ENCODE data around the gene MAPK8.

Gene MAPK8

DNA sequence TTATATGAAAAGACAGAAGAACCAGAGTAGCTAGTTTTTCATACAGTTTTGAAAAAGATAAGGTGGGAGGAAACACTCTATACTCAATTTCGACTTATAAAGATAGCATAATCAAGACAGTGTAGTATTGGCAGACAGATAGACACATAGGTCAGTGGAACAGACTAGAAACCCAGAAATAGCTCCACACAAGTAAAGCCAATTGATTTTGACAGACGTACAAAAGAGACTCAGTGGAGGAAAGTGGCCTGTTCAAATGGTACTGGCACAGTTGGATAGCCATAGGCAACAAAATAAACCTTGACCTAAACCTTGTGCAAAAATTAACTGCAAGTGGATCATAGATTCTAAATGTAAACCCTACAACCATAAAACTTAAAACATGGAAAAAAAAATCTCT lies 46.8 kb downstream of the MAPK8 start:
- Histone ChIP-seq H3K9ac (ENCODE audit: low read length) (no peak overlapping the region), H3K4me1 (ENCODE audit: low read length) (no peaks in the 10 kb centered on the region), H3K4me3 (ENCODE audit: low read length) (no peak overlapping the region), H3K36me3 (replicated peaks; ENCODE audit: insufficient read depth, low read length) (no peaks in the 10 kb centered on the region), H3K27me3 (replicated peaks; ENCODE audit: insufficient read depth, low read length) (no peaks in the 10 kb centered on the region), H3K4me2 (ENCODE audit: low read depth, low read length) (no peak overlapping the region), H3K9me3 (replicated peaks; ENCODE audit: insufficient read depth, low read length) (no peaks in the 10 kb centered on the region), H4K20me1 (ENCODE audit: insufficient read depth, low read length) (no peaks in the 10 kb centered on the region), H3K79me2 (ENCODE audit: low read length) (0 out of 2 replicates have a peak, but pooled peaks cover 5% of the 10 kb centered on the region), H3K9me2 (replicated peaks; ENCODE audit: insufficient read depth, low read length) (no peaks in the 10 kb centered on the region), H2AFZ (ENCODE audit: low read length) (no peak overlapping the region), H3K27ac (ENCODE audit: low read length) (no peak overlapping the region), H3F3A (ENCODE audit: insufficient read depth, low read length) (no peaks in the 10 kb centered on the region)
- TF ChIP-seq, protein P1, sequence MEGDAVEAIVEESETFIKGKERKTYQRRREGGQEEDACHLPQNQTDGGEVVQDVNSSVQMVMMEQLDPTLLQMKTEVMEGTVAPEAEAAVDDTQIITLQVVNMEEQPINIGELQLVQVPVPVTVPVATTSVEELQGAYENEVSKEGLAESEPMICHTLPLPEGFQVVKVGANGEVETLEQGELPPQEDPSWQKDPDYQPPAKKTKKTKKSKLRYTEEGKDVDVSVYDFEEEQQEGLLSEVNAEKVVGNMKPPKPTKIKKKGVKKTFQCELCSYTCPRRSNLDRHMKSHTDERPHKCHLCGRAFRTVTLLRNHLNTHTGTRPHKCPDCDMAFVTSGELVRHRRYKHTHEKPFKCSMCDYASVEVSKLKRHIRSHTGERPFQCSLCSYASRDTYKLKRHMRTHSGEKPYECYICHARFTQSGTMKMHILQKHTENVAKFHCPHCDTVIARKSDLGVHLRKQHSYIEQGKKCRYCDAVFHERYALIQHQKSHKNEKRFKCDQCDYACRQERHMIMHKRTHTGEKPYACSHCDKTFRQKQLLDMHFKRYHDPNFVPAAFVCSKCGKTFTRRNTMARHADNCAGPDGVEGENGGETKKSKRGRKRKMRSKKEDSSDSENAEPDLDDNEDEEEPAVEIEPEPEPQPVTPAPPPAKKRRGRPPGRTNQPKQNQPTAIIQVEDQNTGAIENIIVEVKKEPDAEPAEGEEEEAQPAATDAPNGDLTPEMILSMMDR (IDR thresholded peaks at IDR 0.05; ENCODE audit: low read length): no peak
- no peak for TF ChIP-seq EZH2 (optimal IDR thresholded peaks at IDR 0.05; ENCODE audit: low read depth, low read length)
- TF ChIP-seq EZH2phosphoT487 (IDR thresholded peaks at IDR 0.05; ENCODE audit: low read length): no peak
- DNase-seq: no peak

DNA sequence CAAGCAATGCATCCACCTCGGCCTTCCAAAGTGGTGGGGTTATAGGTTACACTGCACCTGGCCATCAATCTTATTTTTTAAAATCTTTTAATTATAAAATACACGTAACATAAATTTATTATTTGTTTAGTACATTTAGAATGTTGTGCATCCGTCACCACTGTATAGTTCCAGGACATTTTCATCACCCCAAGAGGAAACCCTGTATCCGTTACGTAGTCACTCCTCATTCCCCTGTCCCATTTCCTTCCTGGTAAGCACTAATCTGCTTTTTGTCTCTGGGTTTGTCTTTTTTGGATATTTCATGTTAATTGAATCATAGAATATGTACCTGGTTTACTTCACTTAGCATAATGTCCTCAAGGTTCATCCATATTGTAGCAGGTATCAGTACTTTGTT lies 51.2 kb downstream of the MAPK8 start:
- H3K4me1 ChIP-seq (ENCODE audit: low read length): no peaks in the 10 kb centered on the region
- H3K27ac ChIP-seq (ENCODE audit: low read length): no peak overlapping the region
- DNase-seq: no peak
- no peak overlapping the region for H3K4me3 ChIP-seq (ENCODE audit: low read length)
- H3K9me2 ChIP-seq (replicated peaks; ENCODE audit: insufficient read depth, low read length): no peaks in the 10 kb centered on the region
- no peak overlapping the region for H3K4me2 ChIP-seq (ENCODE audit: low read depth, low read length)
- no peaks in the 10 kb centered on the region for H4K20me1 ChIP-seq (ENCODE audit: insufficient read depth, low read length)
- H2AFZ ChIP-seq (ENCODE audit: low read length): no peak overlapping the region
- no peaks in the 10 kb centered on the region for H3F3A ChIP-seq (ENCODE audit: insufficient read depth, low read length)
- H3K9me3 ChIP-seq (replicated peaks; ENCODE audit: insufficient read depth, low read length): no peaks in the 10 kb centered on the region
- no peak for TF ChIP-seq EZH2phosphoT487 (IDR thresholded peaks at IDR 0.05; ENCODE audit: low read length)
- TF ChIP-seq, protein P1 (IDR thresholded peaks at IDR 0.05; ENCODE audit: low read length): no peak
- no peak for TF ChIP-seq EZH2 (optimal IDR thresholded peaks at IDR 0.05; ENCODE audit: low read depth, low read length)
- 0 out of 2 replicates have a peak, but pooled peaks cover 5% of the 10 kb centered on the region for H3K79me2 ChIP-seq (ENCODE audit: low read length)
- no peaks in the 10 kb centered on the region for H3K27me3 ChIP-seq (replicated peaks; ENCODE audit: insufficient read depth, low read length)
- no peak overlapping the region for H3K9ac ChIP-seq (ENCODE audit: low read length)
- no peaks in the 10 kb centered on the region for H3K36me3 ChIP-seq (replicated peaks; ENCODE audit: insufficient read depth, low read length)

DNA sequence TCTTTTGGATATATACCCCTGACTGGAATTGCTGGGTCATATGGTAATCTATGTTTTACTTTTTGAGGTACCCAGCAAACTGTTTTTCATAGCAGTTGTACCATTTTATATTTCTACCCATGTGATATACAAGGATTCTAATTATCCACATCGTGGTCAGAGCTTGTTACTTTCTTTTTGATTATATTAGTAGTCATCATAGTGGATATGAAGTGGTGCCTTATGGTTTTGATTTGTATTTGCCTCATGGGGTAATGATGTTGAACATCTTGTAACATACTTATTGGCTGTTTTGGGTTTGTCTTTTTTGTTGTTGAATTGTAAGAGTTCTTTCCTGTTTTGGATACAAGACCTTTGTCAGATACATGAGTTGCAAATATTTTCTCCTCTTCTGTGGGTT lies 51.7 kb downstream of the MAPK8 start:
- H3K27ac ChIP-seq (ENCODE audit: low read length): no peak overlapping the region
- no peaks in the 10 kb centered on the region for H3K4me1 ChIP-seq (ENCODE audit: low read length)
- no peak overlapping the region for H2AFZ ChIP-seq (ENCODE audit: low read length)
- no peak for TF ChIP-seq EZH2 (optimal IDR thresholded peaks at IDR 0.05; ENCODE audit: low read depth, low read length)
- TF ChIP-seq, protein P1 (IDR thresholded peaks at IDR 0.05; ENCODE audit: low read length): no peak
- TF ChIP-seq EZH2phosphoT487 (IDR thresholded peaks at IDR 0.05; ENCODE audit: low read length): no peak
- no peaks in the 10 kb centered on the region for H3K9me3 ChIP-seq (replicated peaks; ENCODE audit: insufficient read depth, low read length)
- no peaks in the 10 kb centered on the region for H3K36me3 ChIP-seq (replicated peaks; ENCODE audit: insufficient read depth, low read length)
- no peak overlapping the region for H3K9ac ChIP-seq (ENCODE audit: low read length)
- H3F3A ChIP-seq (ENCODE audit: insufficient read depth, low read length): no peaks in the 10 kb centered on the region
- DNase-seq: no peak
- no peaks in the 10 kb centered on the region for H3K27me3 ChIP-seq (replicated peaks; ENCODE audit: insufficient read depth, low read length)
- no peak overlapping the region for H3K4me2 ChIP-seq (ENCODE audit: low read depth, low read length)
- no peaks in the 10 kb centered on the region for H4K20me1 ChIP-seq (ENCODE audit: insufficient read depth, low read length)
- 0 out of 2 replicates have a peak, but pooled peaks cover 5% of the 10 kb centered on the region for H3K79me2 ChIP-seq (ENCODE audit: low read length)
- no peaks in the 10 kb centered on the region for H3K9me2 ChIP-seq (replicated peaks; ENCODE audit: insufficient read depth, low read length)
- H3K4me3 ChIP-seq (ENCODE audit: low read length): no peak overlapping the region

Measured in MM.1S (cell line).